AG09309 (cell line): Measurements from ENCODE around the gene DCDC2.
"Not testable (repeated sequence)": the region's sequence is repeated elsewhere in the genome, so short reads cannot be mapped to it uniquely, and the experiment has no call there.

Experiments
- DNase-seq: peaks from one replicate; pipeline ENCODE4 v3.0.0-alpha.2; 2010; ENCODE audit warnings: low read depth
- H3K4me3 ChIP-seq: 2 replicates; pipeline ENCODE4 v1.5.1; 2011; ENCODE audit warnings: mild to moderate bottlenecking, low read depth, low read length, moderate library complexity; ENCODE audit not compliant: control insufficient read depth
- TF ChIP-seq, protein P1 (sequence below): IDR thresholded peaks from 2 replicates; pipeline ENCODE4 v1.5.1; 2011; ENCODE audit warnings: mild to moderate bottlenecking, low read depth, low read length, inconsistent platforms; ENCODE audit not compliant: insufficient read depth, control insufficient read depth; ENCODE audit errors: missing control alignments

Gene DCDC2

DNA sequence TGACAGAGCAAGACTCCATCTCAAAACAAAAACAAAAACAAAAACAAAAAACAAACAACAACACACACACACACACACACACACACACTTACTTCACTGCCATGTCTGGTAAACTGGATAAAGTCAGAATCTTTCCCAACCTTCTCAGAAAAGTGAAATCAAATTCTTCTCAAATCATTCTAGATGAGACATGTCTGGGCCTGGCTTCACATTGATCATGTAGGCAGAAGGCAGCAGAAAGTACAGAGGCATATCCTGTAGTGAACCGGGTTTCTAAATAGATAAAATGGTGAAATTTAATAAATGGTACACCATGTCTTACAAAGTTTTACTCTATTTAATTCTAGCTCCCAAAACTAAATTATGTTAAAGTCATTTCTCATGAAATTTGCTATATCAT is 30.0 kb upstream of the DCDC2 start:
- TF ChIP-seq, protein P1, sequence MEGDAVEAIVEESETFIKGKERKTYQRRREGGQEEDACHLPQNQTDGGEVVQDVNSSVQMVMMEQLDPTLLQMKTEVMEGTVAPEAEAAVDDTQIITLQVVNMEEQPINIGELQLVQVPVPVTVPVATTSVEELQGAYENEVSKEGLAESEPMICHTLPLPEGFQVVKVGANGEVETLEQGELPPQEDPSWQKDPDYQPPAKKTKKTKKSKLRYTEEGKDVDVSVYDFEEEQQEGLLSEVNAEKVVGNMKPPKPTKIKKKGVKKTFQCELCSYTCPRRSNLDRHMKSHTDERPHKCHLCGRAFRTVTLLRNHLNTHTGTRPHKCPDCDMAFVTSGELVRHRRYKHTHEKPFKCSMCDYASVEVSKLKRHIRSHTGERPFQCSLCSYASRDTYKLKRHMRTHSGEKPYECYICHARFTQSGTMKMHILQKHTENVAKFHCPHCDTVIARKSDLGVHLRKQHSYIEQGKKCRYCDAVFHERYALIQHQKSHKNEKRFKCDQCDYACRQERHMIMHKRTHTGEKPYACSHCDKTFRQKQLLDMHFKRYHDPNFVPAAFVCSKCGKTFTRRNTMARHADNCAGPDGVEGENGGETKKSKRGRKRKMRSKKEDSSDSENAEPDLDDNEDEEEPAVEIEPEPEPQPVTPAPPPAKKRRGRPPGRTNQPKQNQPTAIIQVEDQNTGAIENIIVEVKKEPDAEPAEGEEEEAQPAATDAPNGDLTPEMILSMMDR = no peak
- DNase-seq = no peak
- H3K4me3 ChIP-seq = no peak overlapping the region

DNA sequence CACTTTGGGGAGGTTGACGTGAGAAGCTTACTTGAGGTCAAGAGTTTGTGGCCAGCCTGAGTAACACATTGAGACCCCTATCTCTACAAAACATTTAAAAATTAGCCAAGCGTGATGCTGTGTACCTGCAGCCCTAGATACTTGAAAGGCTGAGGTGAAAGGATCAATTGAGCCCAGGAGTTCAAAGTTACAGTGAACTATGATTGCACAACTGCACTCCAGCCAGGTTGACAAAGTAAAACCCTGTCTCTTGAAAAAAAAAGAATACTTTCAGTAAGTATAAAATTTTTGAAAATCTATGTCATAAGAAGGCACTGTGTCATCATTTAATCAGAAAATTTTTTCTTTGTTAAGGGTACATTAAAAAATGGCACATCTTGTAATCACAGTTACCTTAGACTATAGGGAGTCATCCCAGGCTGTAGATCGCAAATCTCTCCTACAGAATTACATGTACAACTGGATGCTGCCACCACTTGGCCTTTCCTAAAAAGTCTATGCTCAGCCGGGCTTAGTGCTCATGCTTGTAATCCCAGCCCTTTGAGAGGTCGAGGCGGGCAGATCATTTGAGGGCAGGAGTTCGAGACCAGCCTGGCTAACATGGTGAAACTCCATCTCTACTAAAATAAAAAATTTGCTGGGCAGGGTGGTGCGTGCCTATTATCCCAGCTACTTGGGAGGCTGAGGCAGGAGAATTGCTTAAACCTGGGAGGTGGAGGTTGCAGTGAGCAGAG is 27.8 kb upstream of the DCDC2 start:
- TF ChIP-seq, protein P1 = no peak
- H3K4me3 ChIP-seq = no peak overlapping the region
- no peak for DNase-seq

DNA sequence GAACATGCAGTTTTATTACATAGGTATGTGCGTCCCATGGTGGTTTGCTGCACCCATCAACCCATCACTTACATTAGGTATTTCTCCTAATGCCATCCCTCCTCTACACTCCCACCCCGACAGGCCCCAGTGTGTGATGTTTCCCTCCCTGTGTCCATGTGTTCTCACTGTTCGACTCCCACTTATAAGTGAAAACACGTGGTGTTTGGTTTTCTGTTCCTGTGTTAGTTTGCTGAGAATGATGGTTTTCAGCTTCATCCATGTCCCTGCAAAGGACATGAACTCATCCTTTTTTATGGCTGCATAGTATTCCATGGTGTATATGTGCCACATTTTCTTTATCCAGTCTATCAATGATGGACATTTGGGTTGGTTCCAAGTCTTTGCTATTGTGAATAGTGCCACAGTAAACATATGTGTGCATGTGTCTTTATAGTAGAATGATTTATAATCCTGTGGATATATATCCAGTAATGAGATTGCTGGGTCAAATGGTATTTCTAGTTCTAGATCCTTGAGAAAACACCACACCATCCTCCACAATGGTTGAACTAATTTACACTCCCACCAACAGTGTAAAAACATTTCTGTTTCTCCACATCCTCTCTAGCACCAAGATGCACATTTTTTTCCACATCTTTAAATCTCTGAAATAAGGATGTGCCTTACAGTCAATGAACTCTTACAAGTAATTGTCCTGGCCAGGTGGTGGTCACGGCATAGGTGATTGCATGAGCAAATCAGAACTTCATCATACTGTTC is 26.7 kb upstream of the DCDC2 start:
- not testable (repeated sequence) for DNase-seq, H3K4me3 ChIP-seq

DNA sequence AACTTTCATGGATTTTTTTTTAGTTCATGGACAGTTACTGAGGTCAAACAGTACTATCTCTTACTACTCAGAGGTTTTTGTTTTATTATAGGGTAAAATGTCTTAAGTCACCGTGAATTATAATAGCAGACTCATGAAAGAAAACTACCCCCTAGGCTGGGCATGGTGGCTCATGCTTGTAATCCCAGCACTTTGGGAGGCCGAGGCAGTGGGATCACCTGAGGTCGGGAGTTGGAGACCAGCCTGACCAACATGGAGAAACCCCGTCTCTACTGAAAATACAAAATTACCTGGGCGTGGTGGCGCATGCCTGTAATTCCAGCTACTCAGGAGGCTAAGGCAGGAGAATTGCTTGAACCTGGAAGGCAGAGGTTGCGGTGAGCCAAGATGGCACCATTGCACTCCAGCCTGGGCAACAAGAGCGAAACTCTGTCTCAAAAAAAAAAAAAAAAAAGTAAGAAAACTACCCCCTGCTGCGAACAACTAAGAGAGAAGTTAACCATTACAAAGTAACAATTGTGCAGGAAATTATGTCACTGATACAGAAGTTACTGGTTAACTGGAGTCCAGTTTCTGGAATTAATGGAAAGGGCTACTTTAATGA is 25.1 kb upstream of the DCDC2 start:
- H3K4me3 ChIP-seq = not testable (repeated sequence)

DNA sequence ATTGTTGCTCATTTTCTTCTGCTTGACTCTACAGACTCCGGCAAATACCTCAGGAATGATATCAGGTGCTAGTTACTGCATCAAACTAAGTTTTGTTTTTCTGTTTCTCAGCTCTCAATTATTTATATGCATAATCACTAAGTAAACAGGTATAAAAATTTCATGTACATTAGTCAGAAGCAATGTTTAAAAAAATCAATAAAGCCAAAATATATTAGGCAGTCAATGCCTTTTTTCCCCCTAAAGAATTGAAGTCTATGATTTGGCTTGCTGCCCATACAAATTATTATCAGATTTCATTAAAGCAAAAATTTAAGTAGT is 24.3 kb upstream of the DCDC2 start:
- DNase-seq = no peak
- no peak overlapping the region for H3K4me3 ChIP-seq
- TF ChIP-seq, protein P1 = no peak

More for the DNA sequence above, 25.1 kb upstream of the DCDC2 start:
- DNase-seq = not testable (repeated sequence)

DNA sequence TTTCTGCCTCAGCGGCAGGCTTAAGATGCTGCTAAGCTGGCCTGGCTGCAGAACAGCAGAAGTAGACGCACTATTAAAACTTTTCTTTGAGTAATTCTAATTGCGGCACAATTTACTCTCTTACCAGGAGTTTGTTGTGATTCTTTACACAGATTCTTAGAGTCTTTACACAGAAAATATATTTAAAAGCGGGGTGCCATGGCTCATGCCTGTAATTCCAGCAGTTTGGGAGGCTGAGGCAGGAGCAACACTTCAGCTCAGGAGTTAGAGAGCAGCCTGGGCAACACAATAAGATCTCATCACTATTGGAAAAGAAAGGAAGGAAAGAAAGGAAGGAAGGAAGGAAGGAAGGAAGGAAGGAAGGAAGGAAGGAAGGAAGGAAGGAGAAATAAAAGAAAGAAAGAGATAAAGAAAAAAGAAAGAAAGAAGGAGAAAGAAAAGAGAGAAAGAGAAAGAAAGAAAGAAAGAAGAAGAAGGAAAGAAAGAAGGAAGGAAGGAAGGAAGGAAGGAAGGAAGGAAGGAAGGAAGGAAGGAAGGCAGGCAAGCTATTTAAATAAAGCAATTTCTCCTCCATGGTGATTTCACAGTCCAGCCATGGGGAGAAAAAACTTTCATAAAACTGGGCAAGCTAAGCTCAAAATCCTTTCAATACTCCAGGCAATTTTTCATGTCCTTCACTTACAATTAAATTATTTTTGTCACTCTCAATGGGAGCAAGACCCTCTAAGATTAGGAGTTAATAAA is 23.8 kb upstream of the DCDC2 start:
- no peak for DNase-seq
- no peak overlapping the region for H3K4me3 ChIP-seq
- TF ChIP-seq, protein P1 = no peak

DNA sequence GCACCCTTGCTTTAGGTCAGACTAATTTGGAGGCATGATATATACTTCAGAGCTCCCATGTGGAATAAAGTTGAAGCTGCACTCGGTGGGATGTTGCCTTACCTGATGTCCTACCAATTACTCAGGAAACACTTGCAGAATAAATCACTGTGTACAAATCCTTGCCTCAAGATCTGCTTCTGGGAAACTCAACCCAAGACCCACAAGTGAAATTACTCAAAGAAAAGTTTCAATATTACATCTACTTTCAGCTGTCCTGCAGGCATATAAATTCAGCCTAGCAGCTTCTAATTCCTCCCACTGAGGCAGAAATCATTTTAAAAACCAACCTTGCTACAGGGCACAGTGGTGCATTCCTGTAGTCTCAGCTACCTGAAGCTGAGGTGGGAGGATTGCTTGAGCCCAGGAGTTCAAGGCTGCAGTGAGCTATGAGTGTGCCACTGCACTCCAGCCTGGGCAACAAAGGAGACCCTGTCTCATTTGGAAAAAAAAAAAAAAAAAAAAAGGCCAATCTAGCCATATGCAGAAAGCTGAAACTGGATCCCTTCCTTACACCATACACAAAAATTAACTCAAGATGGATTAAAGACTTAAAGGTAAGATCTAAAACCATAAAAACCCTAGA is 20.7 kb upstream of the DCDC2 start:
- no peak overlapping the region for H3K4me3 ChIP-seq
- TF ChIP-seq, protein P1 = no peak
- DNase-seq = no peak
